Measurements from ENCODE around the gene CEP70. TPM values are rescaled to one million over a fixed set of nuclear protein-coding genes. Genes with fewer than 3 reads are reported as not detected.
"Not testable (repeated sequence)": the region's sequence is repeated elsewhere in the genome, so short reads cannot be mapped to it uniquely, and the experiment has no call there.

The CEP70 gene
- total RNA-seq, 1 experiment from 2014 or later, result 64.5 TPM

GRCh38 chr3:138560501-138560900 is 33.6 kb downstream of the CEP70 start:
- no peak overlapping the region for H3K27ac ChIP-seq (ENCODE audit: low read length)
- POLR2A ChIA-PET, result interaction anchor here (0.6 kb wide), 1 partner anchor 436 kb away, joined by 3 read pairs; no protein-coding TSS in a partner anchor
- DNase-seq (ENCODE audit: low read depth, low spot score) (no peak), ATAC-seq (no peak)
- H3K4me1 ChIP-seq (ENCODE audit: control insufficient read depth, insufficient read depth, low read length), result no peaks in the 10 kb centered on the region
- peaks cover 7% of the 10 kb centered on the region; the same call in 1 of the 2 replicates for H3K9me3 ChIP-seq (ENCODE audit: control insufficient read depth, insufficient read depth, low read depth, low read length)
- TF ChIP-seq REST (IDR thresholded peaks at IDR 0.05; ENCODE audit: insufficient read depth in 1 of 2, low read depth in 2 of 2, low read length in 1 of 2) (no peak), SIN3A (IDR thresholded peaks at IDR 0.05; ENCODE audit: borderline replicate concordance, insufficient read depth, low read depth, low read length) (no peak), TCF7L2 (IDR thresholded peaks at IDR 0.05; ENCODE audit: low read depth, low read length) (no peak), POLR2AphosphoS5 (IDR thresholded peaks at IDR 0.05; ENCODE audit: low read depth, low read length) (no peak)
- TF ChIP-seq, protein P1, sequence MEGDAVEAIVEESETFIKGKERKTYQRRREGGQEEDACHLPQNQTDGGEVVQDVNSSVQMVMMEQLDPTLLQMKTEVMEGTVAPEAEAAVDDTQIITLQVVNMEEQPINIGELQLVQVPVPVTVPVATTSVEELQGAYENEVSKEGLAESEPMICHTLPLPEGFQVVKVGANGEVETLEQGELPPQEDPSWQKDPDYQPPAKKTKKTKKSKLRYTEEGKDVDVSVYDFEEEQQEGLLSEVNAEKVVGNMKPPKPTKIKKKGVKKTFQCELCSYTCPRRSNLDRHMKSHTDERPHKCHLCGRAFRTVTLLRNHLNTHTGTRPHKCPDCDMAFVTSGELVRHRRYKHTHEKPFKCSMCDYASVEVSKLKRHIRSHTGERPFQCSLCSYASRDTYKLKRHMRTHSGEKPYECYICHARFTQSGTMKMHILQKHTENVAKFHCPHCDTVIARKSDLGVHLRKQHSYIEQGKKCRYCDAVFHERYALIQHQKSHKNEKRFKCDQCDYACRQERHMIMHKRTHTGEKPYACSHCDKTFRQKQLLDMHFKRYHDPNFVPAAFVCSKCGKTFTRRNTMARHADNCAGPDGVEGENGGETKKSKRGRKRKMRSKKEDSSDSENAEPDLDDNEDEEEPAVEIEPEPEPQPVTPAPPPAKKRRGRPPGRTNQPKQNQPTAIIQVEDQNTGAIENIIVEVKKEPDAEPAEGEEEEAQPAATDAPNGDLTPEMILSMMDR (IDR thresholded peaks at IDR 0.05), result no peak
- H3K27me3 ChIP-seq (ENCODE audit: control insufficient read depth, insufficient read depth, low read length), result no peaks in the 10 kb centered on the region
- intact Hi-C loops (cut with micrococcal nuclease; ENCODE audit: unreplicated experiment) (no loop called here), in situ Hi-C loops (cut with HindIII; ENCODE audit: low pct_unique_long_range_greater_than_20kb, low sequenced_read_pairs) (no loop called here)
- CTCF ChIA-PET, result no interaction called here
- no TSS peak for BruUV-seq (replicated peaks)
- no peak overlapping the region for H3K4me3 ChIP-seq (ENCODE audit: low read depth in 2 of 2, low read length in 2 of 2)
- no peaks in the 10 kb centered on the region for H3K36me3 ChIP-seq (ENCODE audit: control insufficient read depth, insufficient read depth, low read length)

DNA sequence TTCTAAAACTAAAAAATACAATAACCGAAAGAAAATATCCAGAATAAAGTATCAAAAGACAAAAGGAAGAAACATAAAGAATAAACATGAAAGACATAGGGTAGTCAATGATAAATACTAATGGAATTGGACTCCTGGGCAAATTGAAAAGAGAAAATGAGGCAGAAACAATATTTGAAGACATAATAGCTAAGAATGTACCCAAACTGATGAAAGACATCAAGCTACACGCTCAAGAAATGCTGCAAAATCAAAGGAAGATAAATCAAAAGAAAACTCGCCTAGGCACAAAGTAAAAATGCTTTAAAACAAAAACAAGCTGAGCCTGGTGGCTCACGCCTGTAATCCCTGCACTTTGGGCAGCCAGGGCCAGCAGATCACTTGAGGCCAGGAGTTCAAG is 34.9 kb downstream of the CEP70 start:
- Histone ChIP-seq H3K27me3 (ENCODE audit: control insufficient read depth, insufficient read depth, low read length) (no peaks in the 10 kb centered on the region), H3K4me1 (ENCODE audit: control insufficient read depth, insufficient read depth, low read length) (no peaks in the 10 kb centered on the region), H3K27ac (ENCODE audit: low read length) (no peak overlapping the region), H3K36me3 (ENCODE audit: control insufficient read depth, insufficient read depth, low read length) (no peaks in the 10 kb centered on the region), H3K4me3 (ENCODE audit: low read depth in 2 of 2, low read length in 2 of 2) (no peak overlapping the region), H3K9me3 (ENCODE audit: control insufficient read depth, insufficient read depth, low read depth, low read length) (peaks cover 7% of the 10 kb centered on the region; the same call in 1 of the 2 replicates)
- DNase-seq (ENCODE audit: low read depth, low spot score) (no peak), ATAC-seq (no peak)
- intact Hi-C loops (cut with micrococcal nuclease; ENCODE audit: unreplicated experiment), result no loop called here
- ChIA-PET POLR2A (interaction anchor here (0.6 kb wide), 1 partner anchor 23 kb away, joined by 5 read pairs; no protein-coding TSS in a partner anchor), CTCF (no interaction called here)
- no TSS peak for BruUV-seq (replicated peaks)
- TF ChIP-seq, protein P1 (IDR thresholded peaks at IDR 0.05), result no peak
- no peak for TF ChIP-seq TCF7L2 (IDR thresholded peaks at IDR 0.05; ENCODE audit: low read depth, low read length)
- no peak for TF ChIP-seq REST (IDR thresholded peaks at IDR 0.05; ENCODE audit: insufficient read depth in 1 of 2, low read depth in 2 of 2, low read length in 1 of 2)
- no peak for TF ChIP-seq POLR2AphosphoS5 (IDR thresholded peaks at IDR 0.05; ENCODE audit: low read depth, low read length)
- no peak for TF ChIP-seq SIN3A (IDR thresholded peaks at IDR 0.05; ENCODE audit: borderline replicate concordance, insufficient read depth, low read depth, low read length)
- in situ Hi-C loops (cut with HindIII; ENCODE audit: low pct_unique_long_range_greater_than_20kb, low sequenced_read_pairs), result no loop called here

DNA sequence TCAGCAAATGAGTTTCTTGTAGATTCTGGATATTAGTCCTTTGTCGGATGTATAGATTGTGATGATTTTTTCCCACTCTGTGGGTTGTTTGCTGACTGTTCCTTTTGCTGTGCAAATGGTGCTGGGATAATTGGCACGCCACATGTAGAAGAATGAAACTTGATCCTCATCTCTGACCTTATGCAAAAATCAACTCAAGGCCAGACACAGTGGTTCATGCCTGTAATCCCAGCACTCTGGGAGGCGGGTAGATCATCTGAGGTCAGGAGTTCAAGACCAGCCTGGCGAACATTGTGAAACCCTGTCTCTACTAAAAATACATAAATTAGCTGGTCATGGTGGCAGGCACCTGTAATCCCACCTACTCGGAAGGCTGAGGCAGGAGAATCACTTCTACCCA is 39.3 kb downstream of the CEP70 start:
- intact Hi-C loops (cut with micrococcal nuclease; ENCODE audit: unreplicated experiment); ATAC-seq; H3K27ac ChIP-seq (ENCODE audit: low read length); H3K9me3 ChIP-seq (ENCODE audit: control insufficient read depth, insufficient read depth, low read depth, low read length); in situ Hi-C loops (cut with HindIII; ENCODE audit: low pct_unique_long_range_greater_than_20kb, low sequenced_read_pairs); CTCF ChIA-PET; DNase-seq (ENCODE audit: low read depth, low spot score); H3K4me1 ChIP-seq (ENCODE audit: control insufficient read depth, insufficient read depth, low read length); BruUV-seq (replicated peaks); H3K36me3 ChIP-seq (ENCODE audit: control insufficient read depth, insufficient read depth, low read length); H3K27me3 ChIP-seq (ENCODE audit: control insufficient read depth, insufficient read depth, low read length); H3K4me3 ChIP-seq (ENCODE audit: low read depth in 2 of 2, low read length in 2 of 2); POLR2A ChIA-PET: not testable (repeated sequence)

GRCh38 chr3:138550958-138551357 is 43.1 kb downstream of the CEP70 start:
- H3K36me3 ChIP-seq (ENCODE audit: control insufficient read depth, insufficient read depth, low read length); H3K27ac ChIP-seq (ENCODE audit: low read length); H3K27me3 ChIP-seq (ENCODE audit: control insufficient read depth, insufficient read depth, low read length); H3K4me1 ChIP-seq (ENCODE audit: control insufficient read depth, insufficient read depth, low read length); ATAC-seq; BruUV-seq (replicated peaks); intact Hi-C loops (cut with micrococcal nuclease; ENCODE audit: unreplicated experiment); DNase-seq (ENCODE audit: low read depth, low spot score); in situ Hi-C loops (cut with HindIII; ENCODE audit: low pct_unique_long_range_greater_than_20kb, low sequenced_read_pairs); H3K4me3 ChIP-seq (ENCODE audit: low read depth in 2 of 2, low read length in 2 of 2); CTCF ChIA-PET; POLR2A ChIA-PET: not testable (repeated sequence)
- H3K9me3 ChIP-seq (ENCODE audit: control insufficient read depth, insufficient read depth, low read depth, low read length), result peaks cover 22% of the 10 kb centered on the region; the same call in 1 of the 2 replicates
